Right renal cortex interstitium (tissue), 3 donors: ENCODE data around the gene PDLIM1. TPM values are rescaled to one million over a fixed set of nuclear protein-coding genes. Genes with fewer than 3 reads are reported as not detected.

Experiments used
- DNase-seq, 3 donors: peaks; one replicate each; pipeline ENCODE4 v3.0.0-alpha.2; 2013; ENCODE audit warnings: low read depth in 3 of 3, low spot score in 2 of 3
- polyA plus RNA-seq, 3 donors: library from polyadenylated mRNA; unstranded; fragments of 120-200 nt; gene quantifications; one replicate each; pipeline ENCODE4 v1.2.1, GENCODE V29; 2013; ENCODE audit not compliant: insufficient read length in 3 of 3

The PDLIM1 gene
- polyA plus RNA-seq, 3 donors: 70.0 to 89.0 (median 76.2) TPM

DNA sequence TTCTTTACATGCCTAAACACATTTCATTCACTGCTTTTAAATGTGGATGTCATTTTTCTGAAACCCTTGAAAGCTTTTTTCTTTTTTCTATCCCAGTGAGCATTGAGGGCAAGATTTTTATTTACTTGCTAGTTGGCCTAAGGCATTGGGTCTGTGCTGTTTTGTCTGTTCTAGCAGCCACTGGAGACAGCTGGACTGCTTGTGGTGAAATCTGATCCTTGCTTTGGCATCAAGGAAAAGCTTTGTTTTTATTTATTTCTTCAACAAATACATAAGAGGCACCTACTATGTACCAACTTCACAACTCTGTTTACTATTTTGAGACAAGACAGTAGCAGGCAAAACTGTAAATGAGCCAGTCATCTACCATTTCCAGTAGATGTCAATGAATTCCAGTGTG lies 28.4 kb upstream of the PDLIM1 start:
- DNase-seq: no peak

- DNase-seq: no peak
Measured at GRCh38 chr10:95315509-95315908, 24.7 kb upstream of the PDLIM1 start.

DNA sequence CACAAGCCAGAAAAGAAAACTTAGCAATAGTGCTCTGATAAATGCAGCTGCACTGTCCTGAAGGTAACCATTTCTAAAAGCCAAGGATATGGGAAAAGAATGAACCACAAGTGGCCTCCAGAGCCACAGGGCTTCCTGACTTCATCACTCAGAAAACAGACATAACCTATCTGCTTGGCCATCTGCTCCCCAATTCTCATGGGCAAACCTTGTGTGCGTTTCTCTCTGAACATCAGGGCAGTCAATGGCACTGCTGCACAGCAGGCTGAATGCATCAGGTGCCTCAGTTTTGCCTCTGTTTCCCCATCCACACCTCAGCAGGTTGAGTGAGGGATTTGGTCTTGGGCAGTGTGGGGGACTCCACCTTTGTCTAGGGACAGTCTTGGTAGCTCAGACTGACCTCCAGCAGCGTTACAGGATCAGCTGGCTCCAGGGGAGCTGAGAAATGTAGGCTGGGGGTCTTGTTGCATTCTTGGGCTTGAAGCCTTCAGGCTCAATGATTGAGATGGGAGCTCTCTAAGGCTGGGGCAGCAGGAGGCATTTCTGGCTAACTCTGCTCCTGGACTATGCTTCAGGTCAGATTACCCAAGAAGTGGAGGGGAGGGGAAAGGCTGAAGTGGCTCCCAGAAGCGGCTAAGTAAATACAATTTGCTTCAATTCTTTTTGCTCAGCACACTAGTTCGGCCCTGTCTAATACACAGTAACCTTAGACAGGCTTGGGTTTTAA lies 23.6 kb upstream of the PDLIM1 start:
- DNase-seq: no peak

GRCh38 chr10:95312986-95313495 lies 22.2 kb upstream of the PDLIM1 start:
- DNase-seq: no peak

- DNase-seq: no peak
Measured at GRCh38 chr10:95312257-95312656, 21.5 kb upstream of the PDLIM1 start.

GRCh38 chr10:95309958-95310357 lies 19.2 kb upstream of the PDLIM1 start:
- no peak for DNase-seq

GRCh38 chr10:95308389-95309302 lies 17.8 kb upstream of the PDLIM1 start:
- DNase-seq: no peak

GRCh38 chr10:95306851-95307250 lies 16.0 kb upstream of the PDLIM1 start:
- DNase-seq: no peak

- no peak for DNase-seq
Measured at GRCh38 chr10:95306318-95306650, 15.5 kb upstream of the PDLIM1 start.

GRCh38 chr10:95305606-95306317 lies 15.0 kb upstream of the PDLIM1 start:
- no peak for DNase-seq

GRCh38 chr10:95304976-95305375 lies 14.2 kb upstream of the PDLIM1 start:
- DNase-seq: no peak

GRCh38 chr10:95304463-95304862 lies 13.7 kb upstream of the PDLIM1 start:
- DNase-seq: no peak

GRCh38 chr10:95303950-95304349 lies 13.1 kb upstream of the PDLIM1 start:
- no peak for DNase-seq

DNA sequence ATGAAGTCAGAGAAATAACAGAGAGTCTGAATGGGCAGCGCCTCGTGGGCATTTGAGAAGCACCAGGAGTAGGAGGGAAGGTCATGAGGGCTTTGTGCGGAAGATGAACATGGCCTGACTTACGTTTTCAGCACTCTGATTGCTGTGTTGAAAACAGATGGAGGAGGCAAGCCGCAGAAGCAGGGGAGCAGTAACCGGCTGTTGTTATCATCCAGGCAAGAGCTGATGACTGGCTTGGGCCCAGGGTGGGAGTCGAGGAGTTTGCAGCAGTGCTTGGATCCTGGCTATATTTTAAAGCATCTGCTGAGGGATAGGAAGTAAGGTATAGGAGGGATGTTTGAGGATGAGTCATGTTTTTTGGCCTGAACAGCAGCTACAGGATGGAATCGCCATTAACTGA lies 12.7 kb upstream of the PDLIM1 start:
- no peak for DNase-seq

- no peak for DNase-seq
Measured at GRCh38 chr10:95300022-95300539, 9.3 kb upstream of the PDLIM1 start.

DNA sequence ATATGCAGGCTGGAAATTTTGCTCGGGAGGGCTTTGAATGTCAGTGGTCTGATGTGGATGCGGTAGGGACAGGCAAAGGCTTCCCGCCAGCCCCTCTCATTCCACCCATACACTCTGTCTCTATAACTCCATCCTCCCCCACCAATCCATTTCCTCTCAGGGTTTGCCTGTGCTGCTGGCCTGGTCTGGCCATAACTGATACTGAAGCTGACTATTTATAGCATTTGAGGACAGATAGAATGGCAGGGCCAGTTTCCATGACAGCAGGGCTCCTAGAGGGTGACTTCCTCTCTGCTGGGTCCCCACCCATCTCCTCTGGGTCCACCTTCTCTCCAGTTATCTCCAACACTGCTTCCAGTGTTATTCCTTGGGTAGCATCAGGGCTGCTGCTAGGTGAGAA lies 6.6 kb upstream of the PDLIM1 start:
- no peak for DNase-seq

- no peak for DNase-seq
Measured at GRCh38 chr10:95296764-95297163, 6.0 kb upstream of the PDLIM1 start.

GRCh38 chr10:95295031-95295755 lies 4.4 kb upstream of the PDLIM1 start:
- peak in 1 of 3 donors; percentile 52 for DNase-seq

DNA sequence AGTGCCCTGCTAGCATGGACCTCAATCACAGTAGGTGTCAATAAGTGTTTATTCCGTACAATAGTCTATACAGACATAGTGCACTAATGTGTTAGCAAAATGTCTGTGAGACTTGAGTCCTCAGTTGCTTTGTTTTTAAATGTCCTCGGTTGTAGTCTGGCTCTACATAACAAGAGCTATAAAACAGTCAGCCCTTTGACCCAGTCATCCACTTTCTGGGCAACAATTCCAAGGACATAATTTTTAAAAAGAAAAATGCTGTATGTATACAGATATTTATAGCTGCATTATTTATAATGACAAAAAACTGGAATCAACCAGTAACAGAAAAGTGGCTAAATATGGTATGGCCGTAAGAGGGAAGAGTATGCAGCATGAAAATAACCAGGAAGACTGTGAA lies 2.8 kb upstream of the PDLIM1 start:
- DNase-seq: peak in 1 of 3 donors; percentile 60

- DNase-seq: no peak
Measured at GRCh38 chr10:95291365-95292039, 699 bp upstream of the PDLIM1 start.
